Neural progenitor cell (in vitro differentiated cells): ENCODE results near the gene TYSND1.

Source experiments
- CTCF ChIP-seq: fragments of 200-600 bp; sonication (generic); IDR thresholded peaks from 2 replicates; pipeline ENCODE4 v1.5.1; 2017; ENCODE audit warnings: antibody characterized with exemption, mild to moderate bottlenecking
- EZH2 ChIP-seq: fragments of 200-600 bp; sonication (generic); IDR thresholded peaks from 2 replicates; pipeline ENCODE4 v1.6.1; 2017; ENCODE audit warnings: antibody characterized with exemption, mild to moderate bottlenecking, moderate library complexity

- TF ChIP-seq CTCF (no peak), EZH2 (no peak)
These were observed 16.9 kb upstream of the TYSND1 start for GRCh38 chr10:70163448-70163847.
